HCT116 (cell line): ENCODE measurements around the gene RFX8.

Source experiments
- CTCF ChIP-seq, 3 experiments: fragments of 200-600 bp in 1 of 3; sonication (generic) in 1 of 3; IDR thresholded peaks in 2 of 3; conservative IDR thresholded peaks in 1 of 3; 2 replicates each; pipeline ENCODE4 v1.5.1; 2012 to 2017; ENCODE audit warnings: low read depth in 2 of 3, low read length in 2 of 3, antibody characterized with exemption in 1 of 3, borderline replicate concordance in 1 of 3, control low read depth in 1 of 3, mild to moderate bottlenecking in 1 of 3, mixed read lengths in 1 of 3, mixed run types in 1 of 3, moderate library complexity in 1 of 3; ENCODE audit not compliant: insufficient read depth in 1 of 3
- EGR1 ChIP-seq: IDR thresholded peaks from 2 replicates; pipeline ENCODE4 v1.6.1; 2012; ENCODE audit warnings: low read depth
- EZH2 ChIP-seq: fragments of 200-600 bp; sonication (generic); IDR thresholded peaks from 2 replicates; pipeline ENCODE4 v1.6.1; 2017; ENCODE audit warnings: antibody characterized with exemption, mixed run types
- EZH2phosphoT487 ChIP-seq: fragments of 200-600 bp; IDR thresholded peaks from 2 replicates; pipeline ENCODE4 v1.6.1; 2018; ENCODE audit warnings: antibody characterized with exemption, borderline replicate concordance
- JUND ChIP-seq: IDR thresholded peaks from 2 replicates; pipeline ENCODE4 v1.6.1; 2012
- POLR2AphosphoS5 ChIP-seq: IDR thresholded peaks from 2 replicates; pipeline ENCODE4 v1.6.1; 2011; ENCODE audit warnings: mild to moderate bottlenecking, low read depth, low read length, moderate library complexity
- SP1 ChIP-seq: IDR thresholded peaks from 2 replicates; pipeline ENCODE4 v1.6.1; 2012; ENCODE audit warnings: low read depth
- ZFX ChIP-seq: fragments of 450-650 bp; IDR thresholded peaks from 2 replicates; pipeline ENCODE4 v1.6.1; 2017

- TF ChIP-seq EZH2 (no peak), POLR2AphosphoS5 (peak; percentile 39; the same call in 1 of the 2 replicates), CTCF (IDR thresholded peaks at IDR 0.05 in 2 of 3, conservative IDR thresholded peaks at IDR 0.05 in 1 of 3; ENCODE audit: borderline replicate concordance in 1 of 3, insufficient read depth in 1 of 3, low read depth in 2 of 3, low read length in 2 of 3) (no peak), EZH2phosphoT487 (no peak), ZFX (no peak), JUND (peak; percentile 94), EGR1 (no peak), SP1 (peak; percentile 82)
Observed at GRCh38 chr2:101360232-101360631, 114.7 kb downstream of the RFX8 start.
